ENCODE measurements around the gene NACA.
"Not testable (repeated sequence)": the region's sequence is repeated elsewhere in the genome, so short reads cannot be mapped to it uniquely, and the experiment has no call there.

Gene NACA

GRCh38 chr12:56760460-56760859 is 35.4 kb upstream of the NACA start:
- H3K14ac ChIP-seq (ENCODE audit: low read length): no peak overlapping the region
- H3K9me3 ChIP-seq (ENCODE audit: insufficient read depth, low read depth, low read length): no peaks in the 10 kb centered on the region
- no peak for DNase-seq
- H3K4me3 ChIP-seq (ENCODE audit: low read depth, low read length): no peak overlapping the region
- H3K4ac ChIP-seq (ENCODE audit: low read depth, low read length): no peak overlapping the region
- H3K36me3 ChIP-seq (ENCODE audit: control insufficient read depth in 1 of 2, insufficient read depth in 2 of 2, low read length in 2 of 2): no peaks in the 10 kb centered on the region
- H2BK12ac ChIP-seq (ENCODE audit: low read length): no peak overlapping the region
- no peaks in the 10 kb centered on the region for H3K27me3 ChIP-seq (ENCODE audit: insufficient read depth, low read length)
- H2AK5ac ChIP-seq (ENCODE audit: low read length): no peak overlapping the region
- H3K18ac ChIP-seq (ENCODE audit: low read length): no peak overlapping the region
- no peaks in the 10 kb centered on the region for H3K4me1 ChIP-seq (ENCODE audit: control insufficient read depth in 1 of 2, insufficient read depth in 2 of 2, low read length in 2 of 2)
- no peak overlapping the region for H3K23ac ChIP-seq (ENCODE audit: low read length)
- H3K9ac ChIP-seq (ENCODE audit: low read length): no peak overlapping the region
- no peaks in the 10 kb centered on the region for H3K79me2 ChIP-seq (ENCODE audit: control insufficient read depth, insufficient read depth, low read length, poor library complexity)
- H3K27ac ChIP-seq (ENCODE audit: low read depth, low read length): no peak overlapping the region
- H2BK5ac ChIP-seq (ENCODE audit: low read depth, low read length, poor library complexity): no peak overlapping the region
- no peak overlapping the region for H4K91ac ChIP-seq (ENCODE audit: low read depth, low read length)
- no peak overlapping the region for H2AFZ ChIP-seq (ENCODE audit: insufficient read depth, low read length, poor library complexity)
- no peaks in the 10 kb centered on the region for H3K79me1 ChIP-seq (ENCODE audit: low read length)
- WGBS (ENCODE audit: extremely low coverage, insufficient coverage, insufficient read length): no CpG with 5 or more reads among the region's 7 CpGs
- H2BK120ac ChIP-seq (ENCODE audit: insufficient read depth, low read length, poor library complexity): no peak overlapping the region
- H4K8ac ChIP-seq (ENCODE audit: low read depth, low read length): no peak overlapping the region
- H3K4me2 ChIP-seq (ENCODE audit: low read length): no peak overlapping the region
- no peak overlapping the region for H4K12ac ChIP-seq (ENCODE audit: low read depth, low read length)

- Histone ChIP-seq H2BK120ac (ENCODE audit: insufficient read depth, low read length, poor library complexity) (no peak overlapping the region), H2AFZ (ENCODE audit: insufficient read depth, low read length, poor library complexity) (no peak overlapping the region), H2BK5ac (ENCODE audit: low read depth, low read length, poor library complexity) (no peak overlapping the region), H3K18ac (ENCODE audit: low read length) (no peak overlapping the region), H3K4ac (ENCODE audit: low read depth, low read length) (no peak overlapping the region), H3K79me1 (ENCODE audit: low read length) (no peaks in the 10 kb centered on the region), H4K91ac (ENCODE audit: low read depth, low read length) (no peak overlapping the region), H2AK5ac (ENCODE audit: low read length) (no peak overlapping the region), H3K9ac (ENCODE audit: low read length) (no peak overlapping the region), H3K27ac (ENCODE audit: low read depth, low read length) (no peak overlapping the region), H4K8ac (ENCODE audit: low read depth, low read length) (no peak overlapping the region), H3K14ac (ENCODE audit: low read length) (no peak overlapping the region), H2BK12ac (ENCODE audit: low read length) (no peak overlapping the region), H3K27me3 (ENCODE audit: insufficient read depth, low read length) (no peaks in the 10 kb centered on the region), H3K79me2 (ENCODE audit: control insufficient read depth, insufficient read depth, low read length, poor library complexity) (no peaks in the 10 kb centered on the region), H3K36me3 (ENCODE audit: control insufficient read depth in 1 of 2, insufficient read depth in 2 of 2, low read length in 2 of 2) (no peaks in the 10 kb centered on the region), H4K12ac (ENCODE audit: low read depth, low read length) (no peak overlapping the region), H3K4me3 (ENCODE audit: low read depth, low read length) (no peak overlapping the region), H3K9me3 (ENCODE audit: insufficient read depth, low read depth, low read length) (no peaks in the 10 kb centered on the region), H3K23ac (ENCODE audit: low read length) (no peak overlapping the region), H3K4me1 (ENCODE audit: control insufficient read depth in 1 of 2, insufficient read depth in 2 of 2, low read length in 2 of 2) (no peaks in the 10 kb centered on the region), H3K4me2 (ENCODE audit: low read length) (no peak overlapping the region)
- no CpG with 5 or more reads among the region's 6 CpGs for WGBS (ENCODE audit: extremely low coverage, insufficient coverage, insufficient read length)
- DNase-seq: no peak
Measured at GRCh38 chr12:56759263-56759908, 34.3 kb upstream of the NACA start.

- Histone ChIP-seq H3K79me2 (ENCODE audit: control insufficient read depth, insufficient read depth, low read length, poor library complexity) (no peaks in the 10 kb centered on the region), H3K4me1 (ENCODE audit: control insufficient read depth in 1 of 2, insufficient read depth in 2 of 2, low read length in 2 of 2) (no peaks in the 10 kb centered on the region), H3K4ac (ENCODE audit: low read depth, low read length) (no peak overlapping the region), H2AK5ac (ENCODE audit: low read length) (no peak overlapping the region), H3K4me2 (ENCODE audit: low read length) (no peak overlapping the region), H4K12ac (ENCODE audit: low read depth, low read length) (no peak overlapping the region), H4K8ac (ENCODE audit: low read depth, low read length) (no peak overlapping the region), H3K18ac (ENCODE audit: low read length) (no peak overlapping the region), H3K9me3 (ENCODE audit: insufficient read depth, low read depth, low read length) (no peaks in the 10 kb centered on the region), H2AFZ (ENCODE audit: insufficient read depth, low read length, poor library complexity) (no peak overlapping the region), H3K79me1 (ENCODE audit: low read length) (no peaks in the 10 kb centered on the region), H3K9ac (ENCODE audit: low read length) (no peak overlapping the region), H4K91ac (ENCODE audit: low read depth, low read length) (no peak overlapping the region), H3K27ac (ENCODE audit: low read depth, low read length) (no peak overlapping the region), H3K14ac (ENCODE audit: low read length) (no peak overlapping the region), H2BK12ac (ENCODE audit: low read length) (no peak overlapping the region), H3K36me3 (ENCODE audit: control insufficient read depth in 1 of 2, insufficient read depth in 2 of 2, low read length in 2 of 2) (no peaks in the 10 kb centered on the region), H3K4me3 (ENCODE audit: low read depth, low read length) (no peak overlapping the region), H2BK120ac (ENCODE audit: insufficient read depth, low read length, poor library complexity) (no peak overlapping the region), H3K27me3 (ENCODE audit: insufficient read depth, low read length) (no peaks in the 10 kb centered on the region), H2BK5ac (ENCODE audit: low read depth, low read length, poor library complexity) (no peak overlapping the region), H3K23ac (ENCODE audit: low read length) (no peak overlapping the region)
- no peak for DNase-seq
- WGBS (ENCODE audit: extremely low coverage, insufficient coverage, insufficient read length): no CpG with 5 or more reads among the region's 3 CpGs
Measured at GRCh38 chr12:56758728-56759262, 33.7 kb upstream of the NACA start.

- not testable (repeated sequence) for H2BK12ac ChIP-seq (ENCODE audit: low read length); H3K4me2 ChIP-seq (ENCODE audit: low read length); H4K91ac ChIP-seq (ENCODE audit: low read depth, low read length); H3K79me2 ChIP-seq (ENCODE audit: control insufficient read depth, insufficient read depth, low read length, poor library complexity); H3K9me3 ChIP-seq (ENCODE audit: insufficient read depth, low read depth, low read length); H3K4me1 ChIP-seq (ENCODE audit: control insufficient read depth in 1 of 2, insufficient read depth in 2 of 2, low read length in 2 of 2); H3K14ac ChIP-seq (ENCODE audit: low read length); H4K12ac ChIP-seq (ENCODE audit: low read depth, low read length); H3K4ac ChIP-seq (ENCODE audit: low read depth, low read length); H2BK5ac ChIP-seq (ENCODE audit: low read depth, low read length, poor library complexity); H4K8ac ChIP-seq (ENCODE audit: low read depth, low read length); DNase-seq; H2AFZ ChIP-seq (ENCODE audit: insufficient read depth, low read length, poor library complexity); H3K9ac ChIP-seq (ENCODE audit: low read length); H3K36me3 ChIP-seq (ENCODE audit: control insufficient read depth in 1 of 2, insufficient read depth in 2 of 2, low read length in 2 of 2); H3K27me3 ChIP-seq (ENCODE audit: insufficient read depth, low read length); H3K27ac ChIP-seq (ENCODE audit: low read depth, low read length); H3K4me3 ChIP-seq (ENCODE audit: low read depth, low read length); H3K79me1 ChIP-seq (ENCODE audit: low read length); H3K23ac ChIP-seq (ENCODE audit: low read length); H3K18ac ChIP-seq (ENCODE audit: low read length); H2AK5ac ChIP-seq (ENCODE audit: low read length); H2BK120ac ChIP-seq (ENCODE audit: insufficient read depth, low read length, poor library complexity)
- no CpG with 5 or more reads among the region's 1 CpG for WGBS (ENCODE audit: extremely low coverage, insufficient coverage, insufficient read length)
Measured at GRCh38 chr12:56757971-56758370, 32.9 kb upstream of the NACA start.
